ENCODE measurements around the gene RNF220. TPM values are rescaled to one million over a fixed set of nuclear protein-coding genes. Genes with fewer than 3 reads are reported as not detected.
A peak's percentile ranks its signal among the peaks of the same experiment; 100 is the strongest.

The RNF220 gene
- total RNA-seq, result 58.4 to 59.3 TPM (median 58.8 TPM) in 3 replicates
- long read RNA-seq, partial matches to known transcripts, result 5 of 19 reads
- long read RNA-seq, other reads (novel, unspliced or antisense), result 13 of 19 reads

GRCh38 chr1:44405031-44405797, at the start of gene RNF220:
TSS of gene RNF220 (plus strand) at chr1:44405255.
- DNase-seq (ENCODE audit: low spot score), result no peak
- peak; percentile 44 for TF ChIP-seq CTCF (IDR thresholded peaks at IDR 0.05)
- Mint-ChIP-seq H3K4me1 (ENCODE audit: low read depth) (peaks cover 39% of the 10 kb centered on the region), H3K9me3 (ENCODE audit: low read depth) (no peaks in the 10 kb centered on the region), H3K36me3 (ENCODE audit: low read depth) (peaks cover 4% of the 10 kb centered on the region), H3K27me3 (ENCODE audit: low read depth) (peaks cover 26% of the 10 kb centered on the region), H3K27ac (ENCODE audit: unreplicated experiment) (peak within 1 kb of the TSS; percentile 89), H3K4me3 (ENCODE audit: unreplicated experiment) (peak within 1 kb of the TSS; percentile 90)

DNA sequence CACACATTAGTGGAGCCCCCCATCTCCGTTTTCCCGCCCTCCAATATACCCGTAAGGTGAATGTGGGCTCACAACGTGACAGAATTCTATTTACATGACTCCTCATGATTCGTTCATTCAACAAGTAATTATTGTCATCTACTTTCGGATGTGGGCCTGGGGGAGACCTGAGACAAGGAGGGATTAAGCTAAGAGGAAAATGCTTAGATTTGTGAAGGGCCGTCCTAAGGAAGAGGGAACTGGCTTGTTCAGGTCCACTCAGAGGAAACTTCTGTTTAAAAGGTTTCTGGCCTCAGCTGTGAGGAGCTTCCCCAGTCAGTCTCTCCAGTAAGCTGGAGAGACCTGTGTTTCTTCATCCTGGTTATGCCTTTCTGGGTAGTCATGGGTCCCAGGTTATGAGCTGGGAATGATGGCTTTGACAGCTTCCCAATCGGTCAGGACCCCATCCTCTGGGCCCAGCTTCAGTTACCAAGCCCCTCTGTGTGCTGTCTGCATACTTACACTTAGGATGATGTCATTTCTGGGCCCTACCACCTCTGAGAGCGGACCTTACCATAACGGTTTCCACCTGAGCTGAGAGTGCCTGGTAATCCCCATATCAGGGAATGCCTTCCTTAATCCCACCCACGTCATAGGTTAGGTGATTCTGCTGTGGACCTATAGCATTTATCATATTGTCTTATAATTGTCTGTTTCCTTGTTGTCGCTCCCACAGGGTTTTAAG, 49.3 kb upstream of the RNF220 start:
- H3K9me3 Mint-ChIP-seq (ENCODE audit: low read depth), result no peaks in the 10 kb centered on the region
- H3K36me3 Mint-ChIP-seq (ENCODE audit: low read depth), result peaks cover under 1% of the 10 kb centered on the region
- TF ChIP-seq CTCF (IDR thresholded peaks at IDR 0.05), result no peak
- peak overlapping the region; percentile 85 for H3K27ac Mint-ChIP-seq (ENCODE audit: unreplicated experiment)
- H3K4me3 Mint-ChIP-seq (ENCODE audit: unreplicated experiment), result peak overlapping the region; percentile 89
- H3K27me3 Mint-ChIP-seq (ENCODE audit: low read depth), result no peaks in the 10 kb centered on the region
- DNase-seq (ENCODE audit: low spot score), result no peak
- peaks cover 35% of the 10 kb centered on the region for H3K4me1 Mint-ChIP-seq (ENCODE audit: low read depth)

DNA sequence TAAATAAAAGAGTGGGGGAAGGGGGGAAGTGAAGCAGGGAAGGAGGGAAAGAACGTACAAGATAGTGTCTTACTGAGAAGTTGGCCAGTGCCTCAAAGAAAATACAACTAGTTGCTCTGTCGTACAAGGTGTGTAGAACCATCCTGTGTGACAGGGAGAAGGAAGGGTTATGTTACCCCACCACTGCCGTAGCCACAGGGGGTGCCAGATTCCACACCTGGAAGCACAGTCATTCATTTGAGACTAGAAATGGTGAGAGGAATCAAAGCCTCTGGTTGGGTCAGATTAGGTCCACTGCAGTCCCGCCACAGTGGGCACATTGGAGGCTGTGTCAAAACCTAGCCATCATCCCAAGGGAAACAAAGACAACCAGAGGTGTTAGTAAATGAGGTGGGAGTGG, 47.3 kb upstream of the RNF220 start:
- no peak for TF ChIP-seq CTCF (IDR thresholded peaks at IDR 0.05)
- DNase-seq (ENCODE audit: low spot score), result no peak
- H3K36me3 Mint-ChIP-seq (ENCODE audit: low read depth), result no peaks in the 10 kb centered on the region
- H3K4me3 Mint-ChIP-seq (ENCODE audit: unreplicated experiment), result no peak overlapping the region
- no peaks in the 10 kb centered on the region for H3K9me3 Mint-ChIP-seq (ENCODE audit: low read depth)
- H3K4me1 Mint-ChIP-seq (ENCODE audit: low read depth), result peaks cover 25% of the 10 kb centered on the region
- no peak overlapping the region for H3K27ac Mint-ChIP-seq (ENCODE audit: unreplicated experiment)
- no peaks in the 10 kb centered on the region for H3K27me3 Mint-ChIP-seq (ENCODE audit: low read depth)

DNA sequence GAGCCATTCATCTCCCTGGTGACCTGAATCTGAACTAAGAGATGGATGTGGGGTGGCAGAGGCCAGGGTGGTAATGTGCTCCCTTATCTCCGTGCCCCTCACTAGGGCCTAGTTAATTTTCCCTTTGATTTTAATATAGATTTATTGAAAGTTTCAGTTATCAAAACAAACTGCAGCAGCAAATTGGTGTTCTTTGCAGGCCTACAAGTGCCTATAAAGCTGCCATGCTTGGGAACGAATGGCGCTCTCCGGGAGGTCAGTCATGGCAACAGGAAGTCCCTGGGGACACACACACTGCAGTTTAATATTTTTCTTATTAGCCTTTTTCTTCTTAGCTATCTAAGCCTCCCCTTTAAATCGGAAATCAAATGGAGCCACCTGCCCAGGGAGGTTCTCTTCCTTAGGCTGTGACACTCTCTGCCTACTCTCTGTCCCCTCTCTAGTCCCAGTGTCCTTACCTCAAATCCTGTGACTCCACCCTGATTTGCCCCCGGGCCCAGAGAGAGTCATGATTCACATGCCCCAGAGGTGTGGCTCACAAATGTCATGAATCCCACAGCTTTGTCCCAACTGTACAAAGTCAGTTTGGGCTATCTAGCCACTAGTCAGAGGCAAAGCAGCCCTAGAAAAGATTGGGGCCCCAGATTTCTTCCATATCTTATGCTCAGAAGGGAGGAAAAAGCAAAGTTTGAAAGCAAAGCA, 45.7 kb upstream of the RNF220 start:
- no peaks in the 10 kb centered on the region for H3K36me3 Mint-ChIP-seq (ENCODE audit: low read depth)

More for the DNA sequence above, 45.7 kb upstream of the RNF220 start:
- DNase-seq (ENCODE audit: low spot score), result no peak
- H3K9me3 Mint-ChIP-seq (ENCODE audit: low read depth), result no peaks in the 10 kb centered on the region
- peaks cover 2% of the 10 kb centered on the region for H3K27me3 Mint-ChIP-seq (ENCODE audit: low read depth)
- peaks cover 8% of the 10 kb centered on the region for H3K4me1 Mint-ChIP-seq (ENCODE audit: low read depth)
- H3K4me3 Mint-ChIP-seq (ENCODE audit: unreplicated experiment), result no peak overlapping the region
- TF ChIP-seq CTCF (IDR thresholded peaks at IDR 0.05), result no peak
- H3K27ac Mint-ChIP-seq (ENCODE audit: unreplicated experiment), result no peak overlapping the region

Data from chondrocyte (in vitro differentiated cells).